IMR-90 (cell line): ENCODE results near the gene FOXD4L1. TPM values are rescaled to one million over a fixed set of nuclear protein-coding genes. Genes with fewer than 3 reads are reported as not detected.
"Not testable (repeated sequence)": the region's sequence is repeated elsewhere in the genome, so short reads cannot be mapped to it uniquely, and the experiment has no call there.

Experiments
- ATAC-seq: fragments of 200-7000 bp; cut with Tn5 transposase; 2 replicates; pipeline ENCODE4 v1.9.1; 2020; ENCODE audit warnings: low read depth, mild to moderate bottlenecking, moderate library complexity
- BruUV-seq: library from RNA; stranded (reverse); fragments of 400-500 nt; replicated peaks from 2 replicates; lab custom pipeline; 2021; lab: Mats Ljungman, UMichigan
- CTCF ChIA-PET: fragments of 300-600 bp; formaldehyde crosslinking; extraction: SDS; loops from one replicate; lab custom pipeline; 2021; ENCODE audit warnings: antibody characterized with exemption; lab: Yijun Ruan, JAX
- POLR2A ChIA-PET: fragments of 300-600 bp; sonication (Branson Sonifier 250); formaldehyde crosslinking; loops from one replicate; lab custom pipeline; 2022; ENCODE audit warnings: antibody characterized with exemption; ENCODE audit not compliant: unreplicated experiment; lab: Charles Lee
- DNase-seq: peaks from one replicate; pipeline ENCODE4 v3.0.0; 2013
- H2AFZ ChIP-seq: replicated peaks from 2 replicates; pipeline ENCODE3; 2013; ENCODE audit warnings: low read length, mild to moderate bottlenecking; ENCODE audit not compliant: poor library complexity
- H2AK5ac ChIP-seq: 2 replicates; pipeline ENCODE4 v1.6.1; 2013; ENCODE audit warnings: low read depth, low read length, inconsistent platforms
- H2AK9ac ChIP-seq: replicated peaks from 2 replicates; pipeline ENCODE3; 2013; ENCODE audit warnings: mild to moderate bottlenecking, low read depth, low read length, moderate library complexity; ENCODE audit not compliant: poor library complexity
- H2BK120ac ChIP-seq: 2 replicates; pipeline ENCODE4 v1.6.1; 2013; ENCODE audit warnings: low read depth, low read length, inconsistent platforms
- H2BK15ac ChIP-seq: 3 replicates; pipeline ENCODE4 v1.6.1; 2013; ENCODE audit warnings: low read depth, low read length, inconsistent platforms
- H2BK20ac ChIP-seq: 2 replicates; pipeline ENCODE4 v1.6.1; 2013; ENCODE audit warnings: low read depth, mild to moderate bottlenecking, inconsistent platforms, low read length, moderate library complexity
- H2BK5ac ChIP-seq: 2 replicates; pipeline ENCODE4 v1.6.1; 2013; ENCODE audit warnings: mild to moderate bottlenecking, low read depth, low read length, inconsistent platforms; ENCODE audit not compliant: poor library complexity, severe bottlenecking
- H3K14ac ChIP-seq: replicated peaks from 2 replicates; pipeline ENCODE4 v1.6.1; 2013; ENCODE audit warnings: low read depth, low read length, inconsistent platforms
- H3K18ac ChIP-seq: 2 replicates; pipeline ENCODE4 v1.6.1; 2013; ENCODE audit warnings: low read depth, low read length, control low read depth
- H3K23ac ChIP-seq: 2 replicates; pipeline ENCODE4 v1.6.1; 2013; ENCODE audit warnings: low read depth, low read length, inconsistent platforms
- H3K27ac ChIP-seq: 2 replicates; pipeline ENCODE4 v1.5.1; 2013; ENCODE audit warnings: mild to moderate bottlenecking, control low read depth, low read length; ENCODE audit not compliant: insufficient read depth
- H3K27me3 ChIP-seq: 2 replicates; pipeline ENCODE4 v1.6.1; 2013; ENCODE audit warnings: low read length; ENCODE audit not compliant: control insufficient read depth, insufficient read depth
- H3K36me3 ChIP-seq: 2 replicates; pipeline ENCODE4 v1.6.1; 2013; ENCODE audit warnings: low read length, mixed read lengths; ENCODE audit not compliant: control insufficient read depth, insufficient read depth
- H3K4ac ChIP-seq: 2 replicates; pipeline ENCODE4 v1.6.1; 2013; ENCODE audit warnings: low read depth, low read length, inconsistent platforms
- H3K4me1 ChIP-seq: 2 replicates; pipeline ENCODE4 v1.6.1; 2013; ENCODE audit warnings: low read length, mixed read lengths; ENCODE audit not compliant: control insufficient read depth, insufficient read depth
- H3K4me2 ChIP-seq: 2 replicates; pipeline ENCODE4 v1.6.1; 2013; ENCODE audit warnings: low read depth, mild to moderate bottlenecking, control low read depth, low read length, moderate library complexity
- H3K4me3 ChIP-seq: 2 replicates; pipeline ENCODE4 v1.5.1; 2013; ENCODE audit warnings: low read depth, mild to moderate bottlenecking, control low read depth, low read length, moderate library complexity; ENCODE audit not compliant: insufficient read depth
- H3K56ac ChIP-seq: 2 replicates; pipeline ENCODE4 v1.6.1; 2013; ENCODE audit warnings: low read length, inconsistent platforms; ENCODE audit not compliant: insufficient read depth; ENCODE audit errors: extremely low read depth
- H3K79me1 ChIP-seq, 2 experiments: 2 replicates each; pipeline ENCODE4 v1.6.1; 2013; ENCODE audit warnings: low read length in 2 of 2, inconsistent platforms in 1 of 2, low read depth in 1 of 2
- H3K9ac ChIP-seq: 2 replicates; pipeline ENCODE4 v1.6.1; 2013; ENCODE audit warnings: low read depth, low read length, control low read depth
- H3K9me1 ChIP-seq: 2 replicates; pipeline ENCODE4 v1.6.1; 2013; ENCODE audit warnings: low read length, inconsistent platforms; ENCODE audit not compliant: insufficient read depth
- H3K9me3 ChIP-seq: 2 replicates; pipeline ENCODE4 v1.6.1; 2013; ENCODE audit warnings: low read length; ENCODE audit not compliant: control insufficient read depth, insufficient read depth
- H4K20me1 ChIP-seq: 2 replicates; pipeline ENCODE4 v1.6.1; 2013; ENCODE audit warnings: low read length, inconsistent platforms; ENCODE audit not compliant: insufficient read depth
- H4K5ac ChIP-seq: 2 replicates; pipeline ENCODE4 v1.6.1; 2013; ENCODE audit warnings: mild to moderate bottlenecking, low read depth, low read length, control low read depth
- H4K8ac ChIP-seq, 2 experiments: 2 replicates each; pipeline ENCODE4 v1.6.1; 2013; ENCODE audit warnings: low read depth in 2 of 2, low read length in 2 of 2, control low read depth in 1 of 2, inconsistent platforms in 1 of 2
- H4K91ac ChIP-seq: 2 replicates; pipeline ENCODE4 v1.6.1; 2013; ENCODE audit warnings: low read depth, low read length, inconsistent platforms; ENCODE audit not compliant: insufficient read depth
- WGBS, 2 experiments: methylation state at CpG; one replicate each; pipeline versions ENCODE4 v1.1.5 to v1.1.7; 2013; ENCODE audit warnings: missing lambda C conversion rate in 2 of 2; ENCODE audit not compliant: insufficient read length in 1 of 2; ENCODE audit errors: extremely low coverage in 2 of 2; 5-methylcytosine and 5-hydroxymethylcytosine counted together
- dilution Hi-C: fragments of 300-500 bp; cut with HindIII; formaldehyde crosslinking; loops from one replicate; pipeline ENCODE4 v1.14.3; 2018; ENCODE audit warnings: low sequenced_read_pairs; ENCODE audit not compliant: unreplicated experiment
- in situ Hi-C: fragments of 300-500 bp; cut with MboI; formaldehyde crosslinking; loops from 3 replicates; pipeline ENCODE4 v1.14.3; 2019; ENCODE audit warnings: low sequenced_read_pairs, inconsistent platforms, mixed read lengths
- intact Hi-C: fragments of 100-400 bp; cut with micrococcal nuclease; formaldehyde crosslinking; loops from 2 replicates; pipeline ENCODE4 v1.10.0; 2022
- polyA plus RNA-seq, 3 experiments: library from polyadenylated mRNA; depleted of rRNA; stranded (reverse); fragments of >200 nt; gene quantifications; 2 replicates each; pipeline ENCODE4 v1.2.3, GENCODE V29; 2012; ENCODE audit warnings: low replicate concordance in 1 of 3
- total RNA-seq: library from RNA; depleted of rRNA; stranded (reverse); fragments of >200 nt; gene quantifications from 2 replicates; pipeline ENCODE4 v1.2.3, GENCODE V29; 2012

FOXD4L1 gene
- total and polyA plus RNA-seq, 2 of the 4 experiments (the other 2 are of a cell fraction): not detected

GRCh38 chr2:113476688-113477368, 21.6 kb upstream of the FOXD4L1 start:
- H3K27ac ChIP-seq, ATAC-seq, H4K20me1 ChIP-seq, BruUV-seq, H3K36me3 ChIP-seq, H4K5ac ChIP-seq, H2BK120ac ChIP-seq, intact Hi-C loops, H2BK20ac ChIP-seq, dilution Hi-C loops, H3K9me3 ChIP-seq, H3K56ac ChIP-seq, POLR2A ChIA-PET, H2BK15ac ChIP-seq, H3K9me1 ChIP-seq, H3K14ac ChIP-seq, CTCF ChIA-PET, H2AFZ ChIP-seq, H3K23ac ChIP-seq, in situ Hi-C loops, H2AK5ac ChIP-seq, H3K79me1 ChIP-seq, H3K4me1 ChIP-seq, H2AK9ac ChIP-seq, H4K91ac ChIP-seq, H3K4me3 ChIP-seq, H2BK5ac ChIP-seq, H3K4ac ChIP-seq, H4K8ac ChIP-seq, H3K27me3 ChIP-seq, DNase-seq, H3K18ac ChIP-seq, H3K9ac ChIP-seq, H3K4me2 ChIP-seq: not testable (repeated sequence)
- WGBS, 2 experiments: 100% methylated on average over 1 of the region's 24 CpGs; no CpG with 5 or more reads in 1 of the 2 experiments

- DNase-seq, BruUV-seq: not testable (repeated sequence)
- no CpG with 5 or more reads among the region's 13 CpGs for WGBS, 2 experiments
Observed at GRCh38 chr2:113496527-113496926, 1.9 kb upstream of the FOXD4L1 start.

More at GRCh38 chr2:113496527-113496926, 1.9 kb upstream of the FOXD4L1 start:
- H2BK120ac ChIP-seq, CTCF ChIA-PET, H3K9me1 ChIP-seq, intact Hi-C loops, H2BK5ac ChIP-seq, H3K27me3 ChIP-seq, H3K9me3 ChIP-seq, H3K18ac ChIP-seq, H3K9ac ChIP-seq, H3K4me1 ChIP-seq, H4K20me1 ChIP-seq, H4K5ac ChIP-seq, H3K4me2 ChIP-seq, H3K56ac ChIP-seq, H2BK20ac ChIP-seq, H3K14ac ChIP-seq, ATAC-seq, POLR2A ChIA-PET, H3K4ac ChIP-seq, H3K27ac ChIP-seq, H2AK5ac ChIP-seq, H3K79me1 ChIP-seq, in situ Hi-C loops, H3K23ac ChIP-seq, dilution Hi-C loops, H2AFZ ChIP-seq, H4K8ac ChIP-seq, H3K4me3 ChIP-seq, H2AK9ac ChIP-seq, H3K36me3 ChIP-seq, H2BK15ac ChIP-seq, H4K91ac ChIP-seq: not testable (repeated sequence)
